HepG2 (cell line): ENCODE data around the gene ZNF212. TPM values are rescaled to one million over a fixed set of nuclear protein-coding genes. Genes with fewer than 3 reads are reported as not detected.

Experiments used
- ATAC-seq: fragments of 200-7000 bp; cut with Tn5 transposase; 3 replicates; pipeline ENCODE4 v1.9.1; 2020; ENCODE audit warnings: mild to moderate bottlenecking, moderate library complexity
- BruUV-seq: library from RNA; stranded (reverse); fragments of 400-500 nt; replicated peaks from 2 replicates; lab custom pipeline; 2021; lab: Mats Ljungman, UMichigan
- CTCF ChIA-PET: fragments of 300-600 bp; formaldehyde crosslinking; extraction: SDS; loops from one replicate; lab custom pipeline; 2021; ENCODE audit warnings: low total read pairs, inconsistent platforms, low intra/inter-chr PET ratio; lab: Yijun Ruan, JAX
- POLR2A ChIA-PET: fragments of 350-600 bp; sonication (Branson Sonifier 250); formaldehyde crosslinking; loops from one replicate; lab custom pipeline; 2020; ENCODE audit warnings: antibody characterized with exemption, inconsistent platforms; lab: Yijun Ruan, JAX
- DNase-seq: peaks from one replicate; pipeline ENCODE4 v3.0.0-alpha.2; 2015; ENCODE audit warnings: low spot score
- FAIRE-seq: peaks from 3 replicates; lab custom pipeline; 2011; peaks lifted over from hg19 to GRCh38; lab: Jason Lieb, UNC
- H2AFZ ChIP-seq: one replicate; pipeline ENCODE4 v1.6.1; 2011; ENCODE audit warnings: low read length, inconsistent platforms
- H3K27ac ChIP-seq: fragments of 300-600 bp; 3 replicates; pipeline ENCODE4 v1.8.0; 2011; ENCODE audit warnings: mixed run types, mild to moderate bottlenecking, mixed read lengths, low read length, inconsistent platforms; ENCODE audit not compliant: insufficient read depth; ENCODE audit errors: extremely low read length
- H3K27me3 ChIP-seq, 2 experiments: fragments of 200-600 bp in 1 of 2; 2 replicates in 1 of 2; 3 replicates in 1 of 2; pipeline versions ENCODE4 v1.6.0 to v1.8.0; 2011; ENCODE audit warnings: low read length in 2 of 2, mild to moderate bottlenecking in 2 of 2, moderate library complexity in 2 of 2, inconsistent platforms in 1 of 2; ENCODE audit not compliant: insufficient read depth in 2 of 2, control insufficient read depth in 1 of 2
- H3K36me3 ChIP-seq, 2 experiments: fragments of 200-600 bp in 1 of 2; replicated peaks in 1 of 2; 2 replicates in 1 of 2; 3 replicates in 1 of 2; pipeline versions ENCODE4 v1.5.1 to v1.8.0; 2011; ENCODE audit warnings: low read length in 2 of 2, inconsistent platforms in 1 of 2; ENCODE audit not compliant: insufficient read depth in 2 of 2, control insufficient read depth in 1 of 2
- H3K4me1 ChIP-seq: 2 replicates; pipeline ENCODE4 v1.5.1; 2012; ENCODE audit warnings: low read length, inconsistent platforms; ENCODE audit not compliant: insufficient read depth
- H3K4me2 ChIP-seq: 2 replicates; pipeline ENCODE4 v1.6.0; 2011; ENCODE audit warnings: low read depth, low read length, inconsistent platforms
- H3K4me3 ChIP-seq, 3 experiments: fragments of 200-600 bp in 1 of 3; sonication (generic), shearing (Covaris generic) in 1 of 3; replicated peaks in 1 of 3; 2 replicates each; pipeline ENCODE4 v1.5.1; 2011 to 2016; ENCODE audit warnings: low read length in 3 of 3, inconsistent platforms in 2 of 3, low read depth in 2 of 3, mild to moderate bottlenecking in 2 of 3, control low read depth in 1 of 3, mixed read lengths in 1 of 3; ENCODE audit not compliant: insufficient read depth in 1 of 3
- H3K79me2 ChIP-seq: one replicate; pipeline ENCODE4 v1.6.1; 2011; ENCODE audit warnings: low read length, inconsistent platforms; ENCODE audit not compliant: insufficient read depth
- H3K9ac ChIP-seq: 2 replicates; pipeline ENCODE4 v1.6.0; 2011; ENCODE audit warnings: mild to moderate bottlenecking, low read depth, low read length, inconsistent platforms; ENCODE audit not compliant: insufficient read depth
- H3K9me3 ChIP-seq: 2 replicates; pipeline ENCODE4 v1.5.1; 2012; ENCODE audit warnings: mild to moderate bottlenecking, low read length
- H4K20me1 ChIP-seq: 2 replicates; pipeline ENCODE4 v1.6.0; 2011; ENCODE audit warnings: inconsistent platforms, mild to moderate bottlenecking, low read length, moderate library complexity; ENCODE audit not compliant: insufficient read depth
- ADNP ChIP-seq: sonication (generic); formaldehyde crosslinking; IDR thresholded peaks from 2 replicates; pipeline ENCODE4 v1.4.0; 2020; ENCODE audit warnings: missing genetic modification reagents
- HNRNPL ChIP-seq: fragments of 200-400 bp; formaldehyde crosslinking; IDR thresholded peaks from 2 replicates; pipeline ENCODE4 v1.6.1; 2017; ENCODE audit warnings: mild to moderate bottlenecking, low read depth, low read length
- PHF20 ChIP-seq: sonication (generic); formaldehyde crosslinking; IDR thresholded peaks from 2 replicates; pipeline ENCODE4 v1.5.0; 2020; ENCODE audit warnings: mild to moderate bottlenecking, missing genetic modification reagents
- POLR2A ChIP-seq, 2 experiments: IDR thresholded peaks; 2 replicates each; pipeline ENCODE4 v1.6.1; 2011; ENCODE audit warnings: low read depth in 2 of 2, low read length in 2 of 2, mild to moderate bottlenecking in 1 of 2, moderate library complexity in 1 of 2; ENCODE audit not compliant: insufficient read depth in 1 of 2
- RAD51 ChIP-seq: fragments of 450-650 bp; IDR thresholded peaks from 2 replicates; pipeline ENCODE4 v1.6.1; 2016; ENCODE audit warnings: borderline replicate concordance
- SOX13 ChIP-seq, 3 experiments: fragments of 450-650 bp in 1 of 3; sonication (generic) in 1 of 3; formaldehyde crosslinking in 1 of 3; IDR thresholded peaks in 2 of 3; conservative IDR thresholded peaks in 1 of 3; 2 replicates each; pipeline versions ENCODE4 v1.5.0 to v1.6.1; 2016 to 2020; ENCODE audit warnings: antibody characterized with exemption in 1 of 3, mild to moderate bottlenecking in 1 of 3, missing compliant biosample characterization in 1 of 3, missing genetic modification reagents in 1 of 3, moderate library complexity in 1 of 3
- ZBTB42 ChIP-seq: sonication (generic); formaldehyde crosslinking; IDR thresholded peaks from 2 replicates; pipeline ENCODE4 v1.5.0; 2020; ENCODE audit warnings: mild to moderate bottlenecking, missing genetic modification reagents
- ZFY ChIP-seq: sonication (generic); formaldehyde crosslinking; IDR thresholded peaks from 2 replicates; pipeline ENCODE4 v1.4.0; 2020; ENCODE audit warnings: missing genetic modification reagents
- ZIK1 ChIP-seq: sonication (generic); formaldehyde crosslinking; IDR thresholded peaks from 2 replicates; pipeline ENCODE4 v1.5.0; 2020; ENCODE audit warnings: mild to moderate bottlenecking, low read depth, missing genetic modification reagents, borderline replicate concordance
- ZNF121 ChIP-seq: sonication (generic); formaldehyde crosslinking; IDR thresholded peaks from 2 replicates; pipeline ENCODE4 v1.5.0; 2020; ENCODE audit warnings: mild to moderate bottlenecking, missing genetic modification reagents
- ZNF160 ChIP-seq: sonication (generic); formaldehyde crosslinking; IDR thresholded peaks from 2 replicates; pipeline ENCODE4 v1.8.0; 2022; ENCODE audit warnings: mild to moderate bottlenecking, inconsistent platforms, missing genetic modification reagents
- WGBS: methylation state at CpG from one replicate; pipeline ENCODE4 v1.1.6; 2017; ENCODE audit warnings: low lambda C conversion rate; 5-methylcytosine and 5-hydroxymethylcytosine counted together
- in situ Hi-C: cut with HindIII; loops from 2 replicates; pipeline ENCODE4 v1.10.0; 2017; ENCODE audit warnings: low pct_unique_long_range_greater_than_20kb; ENCODE audit not compliant: extremely low pct_ligation_motif_present
- intact Hi-C: fragments of 100-400 bp; cut with micrococcal nuclease; formaldehyde crosslinking; loops from one replicate; pipeline ENCODE4 v1.10.0; 2022; ENCODE audit not compliant: unreplicated experiment
- polyA plus RNA-seq, 8 experiments: library from polyadenylated mRNA; depleted of rRNA in 3 of 8; stranded (reverse) in 7 of 8; unstranded in 1 of 8; fragments of >200 nt; fragmentation: Illumina TruSeq in 4 of 8; extraction: Trizol in 4 of 8; gene quantifications; 2 replicates each; pipeline versions ENCODE4 v1.2.1 to v1.2.3, GENCODE V29; 2011 to 2016; ENCODE audit warnings: low read depth in 4 of 8, missing spikeins in 1 of 8, mixed read lengths in 1 of 8; ENCODE audit not compliant: insufficient read depth in 1 of 8
- total RNA-seq, 5 experiments: library from RNA; depleted of rRNA; stranded (reverse); fragments of >200 nt; fragmentation: Illumina TruSeq; extraction: Trizol; gene quantifications; 2 replicates each; pipeline ENCODE4 v1.2.3, GENCODE V29; 2016; ENCODE audit warnings: low read depth in 1 of 5
- TF ChIP-seq, protein P1 (sequence below): IDR thresholded peaks from 2 replicates; pipeline ENCODE4 v1.6.1; 2016; ENCODE audit warnings: low read depth

Gene ZNF212
- total and polyA plus RNA-seq, 2 of the 13 experiments (the other 11 are each of a cell fraction or from before 2014, with no cell fraction given) = 2.6 to 3.8 TPM

DNA sequence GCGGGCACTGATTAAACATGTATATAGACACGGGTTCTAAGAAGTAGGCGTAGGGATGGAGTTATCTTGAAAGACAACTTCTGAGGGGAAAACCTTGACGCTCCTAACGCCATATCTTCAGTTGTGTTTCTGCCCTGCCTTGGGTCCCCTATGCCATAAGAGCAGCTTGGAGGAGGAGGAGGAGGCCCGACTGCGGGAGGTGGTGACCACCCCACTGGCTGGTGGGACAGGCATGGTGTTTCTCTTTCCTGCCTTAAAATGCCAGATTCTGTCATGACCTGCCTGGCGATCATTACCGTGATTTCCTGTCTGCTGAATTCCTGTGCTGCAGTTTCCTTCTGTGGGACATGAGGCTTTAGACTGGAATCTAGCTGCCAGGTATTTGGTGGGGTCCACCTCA, 38.4 kb downstream of the ZNF212 start:
- Histone ChIP-seq H3K27me3 (no peaks in the 10 kb centered on the region), H3K36me3 (peaks cover 4 to 12% of the 10 kb centered on the region in 2 experiments; a peak in 4 of 5 replicates), H3K27ac (no peak overlapping the region), H3K9me3 (no peaks in the 10 kb centered on the region), H3K4me1 (no peaks in the 10 kb centered on the region), H3K79me2 (no peaks in the 10 kb centered on the region), H4K20me1 (no peaks in the 10 kb centered on the region), H3K4me2 (no peak overlapping the region), H3K4me3 (no peak overlapping the region), H2AFZ (no peak overlapping the region), H3K9ac (no peak overlapping the region)
- DNase-seq (no peak), FAIRE-seq (no peak), ATAC-seq (no peak)
- WGBS = 96% methylated on average over 8 of the region's 9 CpGs
- POLR2A ChIA-PET = no interaction called here
- intact Hi-C loops (no loop called here), in situ Hi-C loops (no loop called here)
- CTCF ChIA-PET = no interaction called here
- no TSS peak for BruUV-seq
- TF ChIP-seq ADNP (CRISPR knock-in tag) = no peak
- no peak for TF ChIP-seq HNRNPL
- TF ChIP-seq, protein P1, sequence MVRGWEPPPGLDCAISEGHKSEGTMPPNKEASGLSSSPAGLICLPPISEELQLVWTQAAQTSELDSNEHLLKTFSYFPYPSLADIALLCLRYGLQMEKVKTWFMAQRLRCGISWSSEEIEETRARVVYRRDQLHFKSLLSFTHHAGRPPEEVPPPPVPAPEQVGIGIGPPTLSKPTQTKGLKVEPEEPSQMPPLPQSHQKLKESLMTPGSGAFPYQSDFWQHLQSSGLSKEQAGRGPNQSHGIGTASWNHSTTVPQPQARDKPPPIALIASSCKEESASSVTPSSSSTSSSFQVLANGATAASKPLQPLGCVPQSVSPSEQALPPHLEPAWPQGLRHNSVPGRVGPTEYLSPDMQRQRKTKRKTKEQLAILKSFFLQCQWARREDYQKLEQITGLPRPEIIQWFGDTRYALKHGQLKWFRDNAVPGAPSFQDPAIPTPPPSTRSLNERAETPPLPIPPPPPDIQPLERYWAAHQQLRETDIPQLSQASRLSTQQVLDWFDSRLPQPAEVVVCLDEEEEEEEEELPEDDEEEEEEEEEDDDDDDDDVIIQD (CRISPR knock-in tag) = no peak

DNA sequence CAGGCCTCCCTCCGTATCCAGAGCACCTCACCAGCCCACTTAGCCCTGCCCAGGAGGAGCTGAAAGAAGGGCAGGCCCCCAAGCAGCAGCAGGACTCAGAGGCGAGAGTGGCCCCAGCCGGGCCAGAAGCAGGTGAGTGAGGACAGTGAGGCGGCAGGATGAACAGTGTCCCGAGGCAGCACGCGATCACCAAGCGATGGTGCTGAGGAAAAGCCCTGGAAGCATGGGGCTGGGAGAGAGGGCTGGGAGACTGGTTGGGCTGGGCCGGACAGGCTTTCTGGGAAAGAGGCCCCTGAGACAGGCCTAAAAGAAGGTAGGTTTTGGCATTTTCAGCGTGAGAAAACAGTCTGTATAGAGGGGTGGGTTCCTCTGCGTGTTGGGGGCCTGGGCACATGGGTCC, 38.9 kb downstream of the ZNF212 start:
- no peak for ATAC-seq
- no peak overlapping the region for H3K4me3 ChIP-seq
- H3K27ac ChIP-seq = no peak overlapping the region
- ChIA-PET CTCF (no interaction called here), POLR2A (no interaction called here)
- H2AFZ ChIP-seq = no peak overlapping the region
- peaks cover 4% of the 10 kb centered on the region; the same call in 1 of the 2 replicates for H3K4me1 ChIP-seq
- H3K4me2 ChIP-seq = no peak overlapping the region
- intact Hi-C loops = no loop called here
- WGBS = 95% methylated on average over 10 of the region's 11 CpGs
- no peak for DNase-seq
- in situ Hi-C loops = no loop called here
- no peaks in the 10 kb centered on the region for H3K9me3 ChIP-seq
- peaks cover 5 to 12% of the 10 kb centered on the region in 2 experiments; a peak in 4 of 5 replicates for H3K36me3 ChIP-seq
- no peaks in the 10 kb centered on the region for H3K79me2 ChIP-seq
- no peak for FAIRE-seq
- no peaks in the 10 kb centered on the region for H4K20me1 ChIP-seq
- H3K27me3 ChIP-seq = no peaks in the 10 kb centered on the region
- BruUV-seq = no TSS peak
- H3K9ac ChIP-seq = no peak overlapping the region
- TF ChIP-seq ZIK1 (CRISPR knock-in tag) = no peak
- no peak for TF ChIP-seq ZFY
- no peak for TF ChIP-seq ZNF160 (CRISPR knock-in tag)
- no peak for TF ChIP-seq ZNF121 (CRISPR knock-in tag)
- TF ChIP-seq SOX13 (IDR thresholded peaks at IDR 0.05) = no peak
- no peak for TF ChIP-seq SOX13 (CRISPR knock-in tag; conservative IDR thresholded peaks at IDR 0.05 in 1 of 2, IDR thresholded peaks at IDR 0.05 in 1 of 2)
- TF ChIP-seq ZBTB42 = no peak
- no peak for TF ChIP-seq POLR2A (IDR thresholded peaks at IDR 0.05; ENCODE audit: insufficient read depth in 1 of 2, low read depth in 2 of 2, low read length in 2 of 2)
- no peak for TF ChIP-seq RAD51
- TF ChIP-seq PHF20 (CRISPR knock-in tag) = no peak
